Smooth muscle cell (in vitro differentiated cells): ENCODE results near the gene NUP93. TPM values are rescaled to one million over a fixed set of nuclear protein-coding genes. Genes with fewer than 3 reads are reported as not detected.

Experiments used
- DNase-seq: peaks from one replicate; lab custom pipeline; 2025; ENCODE audit not compliant: unreplicated experiment; lab: John Stamatoyannopoulos, UW
- H2AFZ ChIP-seq: fragments of 200-600 bp; sonication (generic); 2 replicates; pipeline ENCODE4 v1.6.0; 2016; ENCODE audit warnings: antibody characterized with exemption, low read depth, mild to moderate bottlenecking
- H3F3A ChIP-seq: fragments of 200-600 bp; sonication (generic); 2 replicates; pipeline ENCODE4 v1.6.0; 2017; ENCODE audit warnings: antibody characterized with exemption, low read depth
- H3K27ac ChIP-seq: fragments of 200-600 bp; sonication (generic); 2 replicates; pipeline ENCODE4 v1.5.1; 2016; ENCODE audit warnings: low read depth, mild to moderate bottlenecking
- H3K27me3 ChIP-seq: fragments of 200-600 bp; sonication (generic); 2 replicates; pipeline ENCODE4 v1.6.1; 2016; ENCODE audit warnings: low read depth, mild to moderate bottlenecking
- H3K36me3 ChIP-seq: fragments of 200-600 bp; sonication (generic); 2 replicates; pipeline ENCODE4 v1.5.1; 2016; ENCODE audit warnings: low read depth
- H3K4me1 ChIP-seq: fragments of 200-600 bp; sonication (generic); 2 replicates; pipeline ENCODE4 v1.5.1; 2016; ENCODE audit warnings: low read depth
- H3K4me2 ChIP-seq: fragments of 200-600 bp; sonication (generic); 2 replicates; pipeline ENCODE4 v1.6.0; 2016; ENCODE audit warnings: mild to moderate bottlenecking
- H3K4me3 ChIP-seq: fragments of 200-600 bp; sonication (generic); 2 replicates; pipeline ENCODE4 v1.5.1; 2016; ENCODE audit warnings: mild to moderate bottlenecking
- H3K79me2 ChIP-seq: fragments of 200-600 bp; sonication (generic); 2 replicates; pipeline ENCODE4 v1.6.0; 2016; ENCODE audit warnings: low read depth, mild to moderate bottlenecking
- H3K9ac ChIP-seq: fragments of 200-600 bp; sonication (generic); 2 replicates; pipeline ENCODE4 v1.6.0; 2016; ENCODE audit warnings: low read depth
- H3K9me3 ChIP-seq: fragments of 200-600 bp; sonication (generic); replicated peaks from 2 replicates; pipeline ENCODE4 v1.5.1; 2016; ENCODE audit warnings: low read depth
- H4K20me1 ChIP-seq: fragments of 200-600 bp; sonication (generic); 2 replicates; pipeline ENCODE4 v1.6.0; 2016; ENCODE audit warnings: low read depth
- CTCF ChIP-seq: fragments of 200-600 bp; sonication (generic); IDR thresholded peaks from 2 replicates; pipeline ENCODE4 v1.5.1; 2017; ENCODE audit warnings: borderline replicate concordance, mild to moderate bottlenecking, antibody characterized with exemption; ENCODE audit not compliant: insufficient read depth, poor library complexity, severe bottlenecking
- WGBS: methylation state at CpG from one replicate; pipeline ENCODE4 v1.1.7; 2016; ENCODE audit warnings: low lambda C conversion rate; 5-methylcytosine and 5-hydroxymethylcytosine counted together
- polyA plus RNA-seq: library from polyadenylated mRNA; unstranded; fragments of >200 nt; fragmentation: Nextera tagmentation; extraction: Ambion mirVana; gene quantifications from 2 replicates; pipeline ENCODE4 v1.2.1, GENCODE V29; 2016
- total RNA-seq: library from RNA; depleted of rRNA; stranded (reverse); fragments of >200 nt; gene quantifications from 2 replicates; pipeline ENCODE4 v1.2.3, GENCODE V29; 2014

NUP93 gene
- total and polyA plus RNA-seq, 2 experiments from 2014 or later = 45.6 to 55.8 TPM

GRCh38 chr16:56722200-56722842, 7.6 kb upstream of the NUP93 start:
- Histone ChIP-seq H3K27ac (no peak overlapping the region), H3K27me3 (peaks cover 8% of the 10 kb centered on the region), H3K79me2 (no peaks in the 10 kb centered on the region), H3K4me3 (no peak overlapping the region), H3F3A (no peaks in the 10 kb centered on the region), H3K36me3 (no peaks in the 10 kb centered on the region), H4K20me1 (no peaks in the 10 kb centered on the region), H3K9me3 (no peaks in the 10 kb centered on the region), H3K4me1 (no peaks in the 10 kb centered on the region), H3K4me2 (no peak overlapping the region), H3K9ac (no peak overlapping the region), H2AFZ (no peak overlapping the region)
- 66% methylated on average over 5 of the region's 5 CpGs for WGBS
- DNase-seq = no peak
- no peak for TF ChIP-seq CTCF

- TF ChIP-seq CTCF = no peak
- Histone ChIP-seq H3K36me3 (no peaks in the 10 kb centered on the region), H3K79me2 (no peaks in the 10 kb centered on the region), H3K4me3 (no peak overlapping the region), H3K27me3 (peaks cover 8% of the 10 kb centered on the region), H3F3A (no peaks in the 10 kb centered on the region), H2AFZ (no peak overlapping the region), H3K4me1 (peaks cover 3% of the 10 kb centered on the region), H3K9ac (no peak overlapping the region), H3K27ac (no peak overlapping the region), H3K9me3 (no peaks in the 10 kb centered on the region), H3K4me2 (no peak overlapping the region), H4K20me1 (no peaks in the 10 kb centered on the region)
- DNase-seq = no peak
- 99% methylated on average over 3 of the region's 3 CpGs for WGBS
These were observed 5.7 kb upstream of the NUP93 start for GRCh38 chr16:56724191-56724590.

GRCh38 chr16:56726283-56726682, 3.6 kb upstream of the NUP93 start:
- no peaks in the 10 kb centered on the region for H3K36me3 ChIP-seq
- no peaks in the 10 kb centered on the region for H4K20me1 ChIP-seq
- H3K4me2 ChIP-seq = no peak overlapping the region
- H3K9ac ChIP-seq = no peak overlapping the region
- no peaks in the 10 kb centered on the region for H3K9me3 ChIP-seq
- no peaks in the 10 kb centered on the region for H3F3A ChIP-seq
- WGBS = 87% methylated on average over 2 of the region's 2 CpGs
- H3K27me3 ChIP-seq = no peaks in the 10 kb centered on the region
- H3K79me2 ChIP-seq = peaks cover 13% of the 10 kb centered on the region
- no peak overlapping the region for H2AFZ ChIP-seq
- H3K4me1 ChIP-seq = peaks cover 4% of the 10 kb centered on the region
- H3K4me3 ChIP-seq = no peak overlapping the region
- no peak for TF ChIP-seq CTCF
- H3K27ac ChIP-seq = no peak overlapping the region
- DNase-seq = no peak

- H4K20me1 ChIP-seq = no peaks in the 10 kb centered on the region
- H3K27ac ChIP-seq = no peak overlapping the region
- H3K4me2 ChIP-seq = no peak overlapping the region
- H3K9me3 ChIP-seq = no peaks in the 10 kb centered on the region
- no peaks in the 10 kb centered on the region for H3K36me3 ChIP-seq
- no peak overlapping the region for H2AFZ ChIP-seq
- WGBS = 89% methylated on average over 6 of the region's 6 CpGs
- no peak overlapping the region for H3K9ac ChIP-seq
- H3K79me2 ChIP-seq = peaks cover 19% of the 10 kb centered on the region
- H3F3A ChIP-seq = no peaks in the 10 kb centered on the region
- no peak overlapping the region for H3K4me3 ChIP-seq
- no peak for DNase-seq
- H3K4me1 ChIP-seq = peaks cover 4% of the 10 kb centered on the region
- no peak for TF ChIP-seq CTCF
- no peaks in the 10 kb centered on the region for H3K27me3 ChIP-seq
These were observed 3.0 kb upstream of the NUP93 start for GRCh38 chr16:56726926-56727325.
